Astrocyte of the cerebellum (primary cell): ENCODE results near the gene PTPRT.
"Not testable (repeated sequence)": the region's sequence is repeated elsewhere in the genome, so short reads cannot be mapped to it uniquely, and the experiment has no call there.

Source experiments
- DNase-seq: peaks from one replicate; pipeline ENCODE4 v3.0.0-alpha.2; 2011; ENCODE audit warnings: low read depth
- H3K4me3 ChIP-seq: 2 replicates; pipeline ENCODE4 v1.5.1; 2011; ENCODE audit warnings: mild to moderate bottlenecking, low read depth, low read length, moderate library complexity
- CTCF ChIP-seq: IDR thresholded peaks from 2 replicates; pipeline ENCODE4 v1.5.1; 2012; ENCODE audit warnings: low read length, low read depth, moderate library complexity, mild to moderate bottlenecking; ENCODE audit errors: missing control alignments
- in situ Hi-C: cut with HindIII; loops from 2 replicates; pipeline ENCODE4 v1.10.0; 2017; ENCODE audit warnings: low sequenced_read_pairs

The PTPRT gene

GRCh38 chr20:43178080-43178479 is 11.6 kb downstream of the PTPRT start:
- TF ChIP-seq CTCF: no peak
- in situ Hi-C loops: no loop called here
- DNase-seq: no peak
- H3K4me3 ChIP-seq: no peak overlapping the region

- DNase-seq: no peak
- no peak for TF ChIP-seq CTCF
- in situ Hi-C loops: no loop called here
- no peak overlapping the region for H3K4me3 ChIP-seq
Observed at GRCh38 chr20:43176726-43177125, 13.0 kb downstream of the PTPRT start.

GRCh38 chr20:43171930-43172329 is 17.8 kb downstream of the PTPRT start:
- no peak for TF ChIP-seq CTCF
- in situ Hi-C loops: no loop called here

GRCh38 chr20:43170771-43171170 is 18.9 kb downstream of the PTPRT start:
- in situ Hi-C loops: no loop called here
- H3K4me3 ChIP-seq: no peak overlapping the region
- DNase-seq: no peak
- no peak for TF ChIP-seq CTCF

More at GRCh38 chr20:43171930-43172329, 17.8 kb downstream of the PTPRT start:
- DNase-seq: no peak
- H3K4me3 ChIP-seq: no peak overlapping the region

- in situ Hi-C loops: no loop called here
- H3K4me3 ChIP-seq: no peak overlapping the region
- no peak for TF ChIP-seq CTCF
- DNase-seq: no peak
Observed at GRCh38 chr20:43167615-43168014, 22.1 kb downstream of the PTPRT start.

GRCh38 chr20:43167021-43167420 is 22.7 kb downstream of the PTPRT start:
- no peak for DNase-seq
- TF ChIP-seq CTCF: no peak
- in situ Hi-C loops: no loop called here
- no peak overlapping the region for H3K4me3 ChIP-seq

GRCh38 chr20:43165611-43166010 is 24.1 kb downstream of the PTPRT start:
- TF ChIP-seq CTCF: no peak
- H3K4me3 ChIP-seq: no peak overlapping the region
- in situ Hi-C loops: no loop called here
- no peak for DNase-seq

- in situ Hi-C loops, DNase-seq, H3K4me3 ChIP-seq: not testable (repeated sequence)
Observed at GRCh38 chr20:43164736-43165135, 25.0 kb downstream of the PTPRT start.
